MCF 10A (cell line): ENCODE results near the gene OPN1MW. TPM values are rescaled to one million over a fixed set of nuclear protein-coding genes. Genes with fewer than 3 reads are reported as not detected.
"Not testable (repeated sequence)": the region's sequence is repeated elsewhere in the genome, so short reads cannot be mapped to it uniquely, and the experiment has no call there.

Source experiments
- BruUV-seq: library from RNA; stranded (reverse); fragments of 400-500 nt; replicated peaks from 2 replicates; lab custom pipeline; 2021; lab: Mats Ljungman, UMichigan
- CTCF ChIA-PET: fragments of 300-600 bp; sonication (Branson Sonifier 250); formaldehyde crosslinking; extraction: SDS; loops from one replicate; lab custom pipeline; 2021; ENCODE audit warnings: antibody characterized with exemption, inconsistent platforms; lab: Yijun Ruan, JAX
- POLR2A ChIA-PET: fragments of 300-600, 350-650 bp; sonication (Branson Sonifier 250); formaldehyde crosslinking; extraction: SDS; loops from one replicate; lab custom pipeline; 2020; ENCODE audit warnings: antibody characterized with exemption, inconsistent platforms; lab: Yijun Ruan, JAX
- DNase-seq: peaks from one replicate; pipeline ENCODE4 v3.0.0-alpha.2; 2018; ENCODE audit not compliant: unreplicated experiment
- H3K27ac Mint-ChIP-seq: one replicate; pipeline ENCODE4 v1.8.0; 2022; ENCODE audit warnings: mild to moderate bottlenecking, low read depth, mixed read lengths; ENCODE audit not compliant: unreplicated experiment
- H3K27me3 Mint-ChIP-seq: one replicate; pipeline ENCODE4 v1.8.0; 2022; ENCODE audit warnings: mixed read lengths; ENCODE audit not compliant: insufficient read depth, unreplicated experiment
- H3K36me3 Mint-ChIP-seq: one replicate; pipeline ENCODE4 v1.8.0; 2022; ENCODE audit warnings: mild to moderate bottlenecking, moderate library complexity, mixed read lengths; ENCODE audit not compliant: insufficient read depth, unreplicated experiment
- H3K4me1 Mint-ChIP-seq: one replicate; pipeline ENCODE4 v1.8.0; 2022; ENCODE audit warnings: mixed read lengths; ENCODE audit not compliant: insufficient read depth, unreplicated experiment
- H3K4me3 Mint-ChIP-seq: one replicate; pipeline ENCODE4 v1.8.0; 2022; ENCODE audit warnings: mild to moderate bottlenecking, moderate library complexity, mixed read lengths; ENCODE audit not compliant: unreplicated experiment
- H3K9me3 Mint-ChIP-seq: one replicate; pipeline ENCODE4 v1.8.0; 2022; ENCODE audit warnings: mixed read lengths; ENCODE audit not compliant: unreplicated experiment
- intact Hi-C: fragments of 100-400 bp; cut with micrococcal nuclease; formaldehyde crosslinking; loops from 2 replicates; pipeline ENCODE4 v1.14.1; 2022
- total RNA-seq: library from RNA; stranded (reverse); gene quantifications from 2 replicates; pipeline ENCODE4 v1.2.3, GENCODE V29; 2022

OPN1MW gene
- total RNA-seq, 1 experiment from 2014 or later = not detected

GRCh38 chrX:154238939-154239559 is 56.7 kb downstream of the OPN1MW start:
- POLR2A ChIA-PET, H3K4me3 Mint-ChIP-seq, H3K27ac Mint-ChIP-seq, H3K36me3 Mint-ChIP-seq, DNase-seq, BruUV-seq, H3K27me3 Mint-ChIP-seq, H3K4me1 Mint-ChIP-seq, intact Hi-C loops, H3K9me3 Mint-ChIP-seq: not testable (repeated sequence)
- CTCF ChIA-PET = interaction anchor here (0.6 to 1.1 kb wide), 3 partner anchors 69 to 383 kb away, joined by 3 read pairs; no protein-coding TSS in a partner anchor

DNA sequence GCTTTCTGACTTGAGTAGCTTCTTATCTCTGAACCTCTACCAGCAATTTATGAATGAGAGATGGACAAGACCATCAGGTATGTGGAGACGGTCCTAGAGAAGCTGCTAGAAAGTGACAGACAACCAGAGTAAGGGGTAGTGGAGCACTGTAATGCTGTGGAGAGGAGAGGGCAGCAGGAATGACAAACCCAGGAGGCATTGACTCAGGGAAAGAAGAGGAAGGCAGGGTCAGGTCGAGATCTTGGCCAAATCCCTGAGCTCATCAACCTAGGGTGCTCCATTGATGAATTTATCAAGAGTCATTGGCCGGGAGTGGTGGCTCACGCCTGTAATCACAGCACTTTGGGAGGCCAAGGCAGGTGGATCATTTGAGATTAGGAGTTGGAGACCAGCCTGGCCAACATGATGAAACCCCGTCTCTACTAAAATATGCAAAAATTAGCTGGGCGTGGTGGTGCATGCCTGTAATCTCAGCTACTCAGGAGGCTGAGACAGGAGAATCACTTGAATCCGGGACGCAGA is 57.6 kb downstream of the OPN1MW start:
- intact Hi-C loops, H3K27ac Mint-ChIP-seq, H3K4me3 Mint-ChIP-seq, H3K9me3 Mint-ChIP-seq, DNase-seq, H3K4me1 Mint-ChIP-seq, H3K27me3 Mint-ChIP-seq, BruUV-seq, H3K36me3 Mint-ChIP-seq: not testable (repeated sequence)
- CTCF ChIA-PET = interaction anchor here (1.1 kb wide), 1 partner anchor 68 kb away, joined by 3 read pairs; no protein-coding TSS in a partner anchor
- POLR2A ChIA-PET = interaction anchor here (0.6 kb wide), 1 partner anchor 101 kb away, joined by 3 read pairs; no protein-coding TSS in a partner anchor

Other genes starting within 250 kb of the OPN1MW start
- gene NAA10, start 247.6 kb upstream of the OPN1MW start, total RNA-seq = 166 and 196 TPM in 2 replicates
- 0.23 TPM in 1 of 2 replicates, not detected in the other for gene RENBP, start 238.0 kb upstream of the OPN1MW start, total RNA-seq
- gene HCFC1, start 210.8 kb upstream of the OPN1MW start, total RNA-seq = 40.3 and 44.5 TPM in 2 replicates
- 9.3 and 10.9 TPM in 2 replicates for gene TMEM187, start 209.8 kb upstream of the OPN1MW start, total RNA-seq
- gene IRAK1, start 162.7 kb upstream of the OPN1MW start, total RNA-seq = 201 and 237 TPM in 2 replicates
- gene MECP2, start 84.9 kb upstream of the OPN1MW start, total RNA-seq = 46.9 and 47.2 TPM in 2 replicates
- not detected in 2 replicates for gene OPN1LW, start 38.4 kb upstream of the OPN1MW start, total RNA-seq
- gene OPN1MW2, start 37.2 kb downstream of the OPN1MW start, total RNA-seq = not detected in 2 replicates
- gene OPN1MW3, start 75.0 kb downstream of the OPN1MW start, total RNA-seq = not detected in 2 replicates
- gene TEX28, start 112.5 kb downstream of the OPN1MW start, total RNA-seq = not detected in 2 replicates
- gene TKTL1, start 113.2 kb downstream of the OPN1MW start, total RNA-seq = not detected in 2 replicates
- gene FLNA, start 192.0 kb downstream of the OPN1MW start, total RNA-seq = 1,218 and 1,231 TPM in 2 replicates
- gene EMD, start 196.7 kb downstream of the OPN1MW start, total RNA-seq = 94.5 and 107 TPM in 2 replicates
- 3,490 and 3,785 TPM in 2 replicates for gene RPL10, start 215.8 kb downstream of the OPN1MW start, total RNA-seq
- gene DNASE1L1, start 226.7 kb downstream of the OPN1MW start, total RNA-seq = 20.5 and 21.2 TPM in 2 replicates
- gene TAFAZZIN, start 228.9 kb downstream of the OPN1MW start, total RNA-seq = 48.0 and 59.1 TPM in 2 replicates
- gene ATP6AP1, start 246.1 kb downstream of the OPN1MW start, total RNA-seq = 48.7 and 57.0 TPM in 2 replicates